NCI-H128 (cell line): ENCODE measurements around the gene FBN1.

Experiments used
- DNase-seq: peaks from one replicate; lab custom pipeline; 2025; ENCODE audit not compliant: unreplicated experiment; lab: John Stamatoyannopoulos, UW

FBN1 gene

GRCh38 chr15:48380198-48380597 lies 265.3 kb downstream of the FBN1 start:
- DNase-seq: no peak

GRCh38 chr15:48375767-48376166 lies 269.7 kb downstream of the FBN1 start:
- DNase-seq: no peak

- no peak for DNase-seq
These were observed 271.0 kb downstream of the FBN1 start for GRCh38 chr15:48374472-48374871.

GRCh38 chr15:48373821-48374451 lies 271.6 kb downstream of the FBN1 start:
- DNase-seq: no peak

GRCh38 chr15:48371961-48372360 lies 273.5 kb downstream of the FBN1 start:
- DNase-seq: no peak

- DNase-seq: no peak
These were observed 274.0 kb downstream of the FBN1 start for GRCh38 chr15:48371550-48371949.

GRCh38 chr15:48370460-48370859 lies 275.0 kb downstream of the FBN1 start:
- no peak for DNase-seq

- DNase-seq: no peak
These were observed 278.0 kb downstream of the FBN1 start for GRCh38 chr15:48367483-48367882.

- DNase-seq: no peak
These were observed 278.8 kb downstream of the FBN1 start for GRCh38 chr15:48366584-48367312.

- no peak for DNase-seq
These were observed 279.9 kb downstream of the FBN1 start for GRCh38 chr15:48365575-48365974.

GRCh38 chr15:48363474-48363873 lies 282.0 kb downstream of the FBN1 start:
- DNase-seq: no peak

- DNase-seq: no peak
These were observed 283.8 kb downstream of the FBN1 start for GRCh38 chr15:48361685-48362084.

GRCh38 chr15:48360841-48361240 lies 284.7 kb downstream of the FBN1 start:
- DNase-seq: no peak
